ENCODE results near the gene SRRM3. TPM values are rescaled to one million over a fixed set of nuclear protein-coding genes. Genes with fewer than 3 reads are reported as not detected.

SRRM3 gene
- total and polyA plus RNA-seq, 9 of the 15 experiments (the other 6 are each of a cell fraction or from before 2014, with no cell fraction given), result 0.04 to 0.91 (median 0.46) TPM; not detected in 2

GRCh38 chr7:76314042-76314721 is 112.5 kb downstream of the SRRM3 start (continued):
- TF ChIP-seq PHF21A (IDR thresholded peaks at IDR 0.05; ENCODE audit: borderline replicate concordance, low read depth) (peak; percentile 66; the same call in 1 of the 2 replicates), ZBTB17 (CRISPR knock-in tag; IDR thresholded peaks at IDR 0.05) (peak; percentile 54; the same call in 1 of the 2 replicates), RB1 (IDR thresholded peaks at IDR 0.05; ENCODE audit: low read depth) (peak; percentile 98), DPF2 (IDR thresholded peaks at IDR 0.05) (peak; percentile 63; the same call in 1 of the 2 replicates), KLF1 (tag; IDR thresholded peaks at IDR 0.05) (peak; percentile 53; the same call in 1 of the 2 replicates), SMC3 (conservative IDR thresholded peaks at IDR 0.05; ENCODE audit: insufficient read depth, low read depth, low read length) (peak; percentile 100), KLF13 (tag; IDR thresholded peaks at IDR 0.05; ENCODE audit: borderline replicate concordance, low read depth) (peak; percentile 78; the same call in 1 of the 2 replicates), KDM1A (IDR thresholded peaks at IDR 0.05) (peak; percentile 71 to 74; a peak in 3 of 4 replicates), TCF7 (IDR thresholded peaks at IDR 0.05; ENCODE audit: borderline replicate concordance) (peak; percentile 85; the same call in 1 of the 2 replicates), HDAC8 (tag; IDR thresholded peaks at IDR 0.05) (peak; percentile 53; the same call in 1 of the 2 replicates), PML (IDR thresholded peaks at IDR 0.05; ENCODE audit: low read length) (peak; percentile 56; the same call in 1 of the 2 replicates), MTA3 (IDR thresholded peaks at IDR 0.05; ENCODE audit: borderline replicate concordance) (peak; percentile 80; the same call in 1 of the 2 replicates), ZBTB9 (CRISPR knock-in tag; IDR thresholded peaks at IDR 0.05) (peak; percentile 52; the same call in 1 of the 2 replicates), ZBTB40 (IDR thresholded peaks at IDR 0.05) (no peak), ZBTB40 (CRISPR knock-in tag; IDR thresholded peaks at IDR 0.05) (no peak), NR2C2 (CRISPR knock-in tag; IDR thresholded peaks at IDR 0.05) (peak; percentile 70; the same call in 1 of the 2 replicates), NR2C2 (tag; IDR thresholded peaks at IDR 0.05) (no peak), HDAC1 (IDR thresholded peaks at IDR 0.05) (0 out of 4 replicates have a peak, but pooled peaks of 1 of the 2 experiments have one; percentile 19), TCF7L2 (IDR thresholded peaks at IDR 0.05; ENCODE audit: low read depth, low read length) (no peak)

All from K562 (cell line).